ENCODE measurements around the gene NOTCH3.

The NOTCH3 gene

GRCh38 chr19:15115762-15116615 is 84.8 kb downstream of the NOTCH3 start:
- DNase-seq (ENCODE audit: insufficient read length, low spot score) = no peak
- no peak for FAIRE-seq
- no peak for TF ChIP-seq CTCF (IDR thresholded peaks at IDR 0.05; ENCODE audit: insufficient read depth, missing control alignments)

- no peak for FAIRE-seq
- TF ChIP-seq CTCF (IDR thresholded peaks at IDR 0.05; ENCODE audit: insufficient read depth, missing control alignments) = no peak
- DNase-seq (ENCODE audit: insufficient read length, low spot score) = no peak
Measured at GRCh38 chr19:15115080-15115479, 85.7 kb downstream of the NOTCH3 start.

GRCh38 chr19:15114153-15114540 is 86.6 kb downstream of the NOTCH3 start:
- FAIRE-seq (no peak), DNase-seq (ENCODE audit: insufficient read length, low spot score) (no peak)
- no peak for TF ChIP-seq CTCF (IDR thresholded peaks at IDR 0.05; ENCODE audit: insufficient read depth, missing control alignments)

DNA sequence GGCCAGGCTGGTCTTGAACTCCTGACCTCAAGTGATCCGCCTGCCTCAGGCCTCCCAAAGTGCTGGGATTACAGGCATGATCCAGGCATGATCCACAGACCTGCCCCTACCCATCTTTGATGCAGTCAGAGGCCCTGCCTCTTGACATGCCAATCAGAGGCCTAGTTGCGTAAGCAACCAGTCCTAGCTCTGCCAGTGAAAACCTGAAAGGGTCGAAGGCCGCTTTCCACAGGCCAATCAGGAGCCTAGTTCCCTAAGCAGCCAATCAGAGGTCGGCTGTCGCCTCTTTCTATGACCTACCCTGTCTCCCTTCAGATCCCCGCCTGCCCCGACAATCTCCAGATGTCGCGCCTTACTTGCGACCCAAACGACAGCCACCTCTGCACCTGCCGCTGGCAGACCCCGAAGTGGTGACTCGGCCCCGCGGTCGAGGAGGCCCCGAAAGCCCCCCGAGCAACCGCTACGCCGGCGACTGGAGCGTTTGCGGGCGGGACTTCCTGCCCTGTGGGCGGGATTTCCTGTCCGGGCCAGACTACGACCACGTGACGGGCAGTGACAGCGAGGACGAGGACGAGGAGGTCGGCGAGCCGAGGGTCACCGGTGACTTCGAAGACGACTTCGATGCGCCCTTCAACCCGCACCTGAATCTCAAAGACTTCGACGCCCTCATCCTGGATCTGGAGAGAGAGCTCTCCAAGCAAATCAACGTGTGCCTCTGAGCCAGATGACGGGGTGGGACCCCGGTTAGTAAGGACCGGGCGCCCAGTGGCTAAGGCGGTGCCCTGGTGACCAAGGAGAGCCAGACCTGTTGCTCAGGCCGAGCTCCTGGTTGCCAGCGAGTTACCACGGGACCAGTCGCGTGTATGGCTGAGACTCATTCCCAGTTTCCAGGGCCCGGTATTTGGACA is 87.3 kb downstream of the NOTCH3 start:
- DNase-seq (ENCODE audit: insufficient read length, low spot score) (no peak), FAIRE-seq (no peak)
- no peak for TF ChIP-seq CTCF (IDR thresholded peaks at IDR 0.05; ENCODE audit: insufficient read depth, missing control alignments)

DNA sequence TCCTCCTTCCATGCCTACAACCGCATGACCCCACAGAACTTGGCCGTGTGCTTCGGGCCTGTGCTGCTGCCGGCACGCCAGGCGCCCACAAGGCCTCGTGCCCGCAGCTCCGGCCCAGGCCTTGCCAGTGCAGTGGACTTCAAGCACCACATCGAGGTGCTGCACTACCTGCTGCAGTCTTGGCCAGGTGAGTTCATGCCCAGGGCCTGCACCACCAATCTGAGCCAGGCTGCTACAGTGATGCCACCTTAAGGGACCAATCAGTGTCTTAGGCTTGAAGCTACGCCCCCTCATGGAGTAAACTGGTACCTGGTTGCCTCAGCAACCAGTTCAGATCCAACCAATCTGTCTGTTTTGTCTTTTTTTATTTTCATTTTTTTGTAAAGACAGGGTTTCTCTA is 88.4 kb downstream of the NOTCH3 start:
- DNase-seq (ENCODE audit: insufficient read length, low spot score) (no peak), FAIRE-seq (no peak)
- no peak for TF ChIP-seq CTCF (IDR thresholded peaks at IDR 0.05; ENCODE audit: insufficient read depth, missing control alignments)

GRCh38 chr19:15111758-15112157 is 89.0 kb downstream of the NOTCH3 start:
- TF ChIP-seq CTCF (IDR thresholded peaks at IDR 0.05; ENCODE audit: insufficient read depth, missing control alignments) = no peak
- FAIRE-seq (no peak), DNase-seq (ENCODE audit: insufficient read length, low spot score) (no peak)
